HG03521 (cell line): Measurements from ENCODE around the gene ZDHHC7.

ENCODE experiments used
- ATAC-seq: cut with Tn5 transposase; IDR thresholded peaks from one replicate; pipeline ENCODE4 v1.9.1; 2021; ENCODE audit warnings: mild to moderate bottlenecking, moderate library complexity; ENCODE audit not compliant: unreplicated experiment

Gene ZDHHC7

DNA sequence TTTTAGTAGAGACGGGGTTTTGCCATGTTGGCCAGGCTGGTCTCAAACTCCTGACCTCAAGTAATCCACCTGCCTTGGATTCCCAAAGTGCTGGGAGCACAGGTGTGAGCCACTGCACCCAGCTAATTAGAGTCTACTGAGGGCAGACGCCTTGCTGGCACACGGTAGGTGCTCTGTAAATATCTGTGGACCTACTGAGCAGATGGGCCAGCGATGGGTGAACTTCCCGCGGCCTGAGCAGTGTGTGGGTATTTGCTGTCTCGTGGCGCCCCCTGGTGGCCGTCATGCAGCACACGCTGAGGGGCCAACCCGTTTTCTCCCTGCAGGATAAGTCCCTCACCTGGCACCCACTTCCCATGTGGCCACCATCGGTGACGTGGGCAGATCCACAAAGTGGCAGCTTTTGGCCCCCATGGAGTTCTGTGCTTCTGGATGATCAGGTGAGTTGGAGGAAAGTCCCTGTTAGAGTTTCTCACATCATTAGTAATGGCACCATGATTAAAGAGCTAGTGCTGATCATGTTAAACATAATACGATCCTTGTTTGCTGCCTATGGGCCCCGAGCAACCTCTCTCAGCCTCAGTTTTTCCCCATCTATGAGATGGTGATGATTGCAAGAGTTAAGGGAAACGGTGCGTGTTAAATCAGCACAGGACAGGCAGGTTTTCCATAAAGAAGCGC is 40.7 kb downstream of the ZDHHC7 start:
- ATAC-seq: peak; percentile 61

DNA sequence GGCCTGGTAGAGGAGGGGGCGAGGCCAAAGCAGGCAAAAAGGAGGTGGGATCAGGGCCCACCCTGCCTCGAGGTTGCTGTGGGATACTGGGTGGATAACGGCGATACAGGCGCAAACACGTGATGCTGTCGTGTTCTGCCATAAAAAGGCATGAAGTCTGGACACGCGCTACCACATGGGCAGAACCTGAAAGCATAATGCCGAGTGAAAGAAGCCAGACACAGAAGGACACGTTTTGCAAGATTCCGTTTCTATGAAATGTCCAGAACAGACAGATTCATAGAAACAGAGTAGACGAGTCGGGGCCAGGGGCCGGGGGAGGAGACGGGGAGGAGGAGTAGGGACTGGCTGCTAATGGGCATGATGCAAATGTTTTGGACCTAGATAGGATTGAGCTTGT is 43.5 kb downstream of the ZDHHC7 start:
- no peak for ATAC-seq

DNA sequence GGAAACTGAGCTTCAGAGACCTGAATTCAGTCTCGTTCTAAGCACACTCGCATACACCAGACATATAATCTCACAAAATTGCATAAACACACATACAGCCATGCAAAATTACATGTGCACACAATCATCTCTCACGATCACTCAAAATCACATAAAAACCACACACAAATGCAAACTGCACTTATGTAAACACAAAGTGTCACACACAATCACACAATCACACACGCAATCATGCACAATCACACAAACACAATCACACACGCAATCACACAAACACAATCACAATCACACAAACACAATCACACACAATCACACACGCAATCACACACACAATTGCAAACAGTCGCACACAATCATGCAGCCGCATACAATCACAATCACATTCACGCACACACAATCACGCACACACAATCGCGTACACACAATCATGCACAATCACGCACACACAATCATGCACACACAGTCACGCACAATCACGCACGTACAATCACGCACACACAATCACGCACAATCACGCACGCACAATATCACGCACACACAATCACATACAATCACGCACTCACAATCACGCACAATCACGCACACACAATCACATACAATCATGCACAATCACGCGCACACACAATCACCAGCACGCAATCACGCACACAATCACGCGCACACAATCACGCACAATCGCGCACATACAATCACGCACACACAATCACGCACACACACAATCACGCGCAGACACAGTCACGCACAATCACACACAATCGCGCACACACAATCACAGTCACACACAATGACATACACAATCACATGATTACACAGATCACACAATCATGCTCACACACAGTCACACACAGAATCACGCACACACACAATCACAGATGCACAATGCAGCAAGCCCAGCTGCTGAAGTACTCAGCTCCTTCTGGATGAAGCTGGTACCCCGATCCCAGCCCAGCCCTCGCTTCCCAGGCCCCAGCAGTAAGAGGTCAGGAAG is 45.6 kb downstream of the ZDHHC7 start:
- ATAC-seq: no peak

DNA sequence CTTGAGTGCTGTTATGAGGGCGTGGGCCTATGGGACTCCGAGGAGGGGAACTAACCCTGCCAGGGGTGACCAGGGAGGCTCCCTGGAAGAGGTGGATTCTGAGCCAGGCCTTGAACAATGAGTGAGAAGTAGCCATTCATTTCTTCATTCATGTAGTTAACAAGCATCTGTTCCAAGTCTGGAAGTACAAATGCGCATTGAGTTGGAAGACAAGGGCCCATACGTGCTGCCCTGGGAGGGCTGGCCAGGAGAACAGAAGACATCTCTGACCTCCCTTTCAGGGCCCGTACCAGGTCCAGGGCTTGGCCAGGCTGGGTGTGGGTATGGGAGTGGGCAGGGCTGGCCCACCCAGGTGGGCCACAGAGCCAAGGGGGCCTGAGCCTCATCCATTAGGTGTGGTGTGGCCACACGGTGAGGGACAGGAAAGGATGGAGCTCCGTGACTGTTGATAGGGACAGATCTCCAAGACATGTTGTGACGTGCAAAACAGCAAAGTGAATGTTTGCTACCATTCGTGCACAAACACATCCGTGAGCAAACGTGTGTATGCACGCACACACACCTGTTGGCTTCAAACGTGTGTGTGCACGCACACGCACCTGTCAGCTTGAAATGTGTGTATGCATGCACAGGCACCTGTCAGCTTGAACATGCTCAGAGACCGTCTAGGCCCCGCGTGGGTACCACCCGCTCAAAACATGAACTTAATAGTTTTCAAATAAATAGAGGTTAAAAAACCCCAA is 46.8 kb downstream of the ZDHHC7 start:
- no peak for ATAC-seq

DNA sequence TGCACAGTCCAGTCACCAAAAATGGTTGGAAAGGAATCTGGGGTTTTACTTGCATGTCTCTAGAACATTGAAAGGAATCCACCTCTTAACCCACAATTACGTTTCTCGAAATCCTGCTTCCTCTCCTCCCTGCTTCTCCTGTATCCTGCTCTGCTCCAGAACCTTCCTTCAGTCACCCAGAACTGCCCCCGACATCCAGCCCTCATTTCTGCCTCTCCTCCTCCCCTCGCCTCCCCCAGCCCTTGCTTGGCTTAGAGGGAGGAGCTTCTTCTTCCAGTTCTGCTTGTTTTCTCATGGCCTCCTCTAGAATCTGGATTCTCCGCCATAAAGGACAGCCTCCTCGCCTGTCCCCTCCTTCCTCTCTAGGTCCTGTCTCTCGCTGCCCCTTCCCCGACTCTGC is 48.3 kb downstream of the ZDHHC7 start:
- no peak for ATAC-seq

DNA sequence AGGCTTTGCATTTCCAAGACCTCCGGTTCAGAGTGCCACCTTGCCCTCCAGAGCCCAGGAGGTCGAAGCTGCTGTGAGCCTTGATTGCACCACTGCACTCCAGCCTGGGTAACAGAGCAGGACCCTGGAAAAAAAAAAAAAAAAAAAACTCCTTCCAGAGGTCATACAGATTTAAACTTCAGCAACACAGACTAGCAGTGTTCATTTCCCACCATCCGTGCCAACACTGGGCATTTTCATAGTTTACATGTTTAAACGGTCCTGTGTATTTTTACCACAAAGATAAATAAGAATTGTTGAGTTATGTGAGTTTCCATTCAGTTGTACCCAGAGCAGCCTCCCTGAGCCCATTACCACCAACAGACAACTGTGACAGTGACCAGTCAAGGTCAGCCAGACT is 50.4 kb downstream of the ZDHHC7 start:
- ATAC-seq: no peak

DNA sequence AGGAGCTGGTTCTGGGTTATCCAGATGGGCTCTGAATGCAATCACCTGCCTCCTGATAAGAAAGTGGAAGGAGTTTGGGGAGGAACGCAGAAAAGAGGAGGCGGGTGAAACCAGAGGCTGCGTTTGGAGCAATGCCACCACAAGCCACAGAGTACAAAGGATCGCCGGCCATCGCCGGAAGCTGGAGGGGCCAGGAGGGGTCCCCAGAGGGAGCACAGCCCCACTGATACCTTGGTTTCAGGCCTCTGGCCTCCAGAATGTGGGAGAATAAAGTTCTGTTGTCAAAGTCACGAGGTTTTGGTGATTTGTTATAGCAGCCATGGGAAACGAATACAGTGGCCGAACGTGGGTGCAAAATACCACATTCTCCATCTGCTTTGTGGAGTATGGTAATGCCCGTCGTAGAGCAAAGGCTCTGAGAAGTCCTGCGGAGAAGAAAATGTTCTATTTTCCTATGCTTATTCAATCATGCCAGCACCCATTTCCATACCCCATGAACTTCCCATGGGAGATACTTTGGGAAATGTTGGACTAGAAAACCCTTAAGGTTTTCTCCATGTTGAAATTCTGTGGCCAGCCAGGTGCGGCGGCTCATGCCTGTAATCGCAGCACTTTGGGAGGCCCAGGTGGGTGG is 51.4 kb downstream of the ZDHHC7 start:
- ATAC-seq: no peak

DNA sequence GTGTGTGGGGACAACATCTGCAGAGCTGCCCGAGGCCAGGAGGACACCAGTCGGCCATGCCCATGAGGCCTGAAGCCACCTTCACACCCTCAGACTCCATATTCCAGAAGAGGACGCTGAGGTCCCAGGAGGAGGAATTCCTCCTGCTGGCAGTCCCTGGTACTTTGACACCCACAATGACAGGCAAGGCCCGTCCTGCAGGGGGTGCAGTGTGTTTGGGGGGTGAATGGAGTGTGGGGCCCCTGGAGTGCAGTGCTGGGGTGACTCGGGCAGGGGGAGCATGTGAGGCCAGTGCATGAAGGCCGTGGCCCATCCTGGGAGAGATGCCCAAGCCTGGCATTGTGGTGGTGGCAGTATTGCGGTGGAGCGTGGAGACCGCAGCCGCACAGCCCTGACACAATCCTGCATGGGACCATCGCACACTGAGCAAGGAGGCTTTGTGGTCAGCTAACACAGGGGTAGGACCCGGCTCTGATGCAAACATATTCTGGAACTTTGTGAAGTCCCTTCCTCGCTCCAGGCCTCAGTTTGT is 52.2 kb downstream of the ZDHHC7 start:
- no peak for ATAC-seq

DNA sequence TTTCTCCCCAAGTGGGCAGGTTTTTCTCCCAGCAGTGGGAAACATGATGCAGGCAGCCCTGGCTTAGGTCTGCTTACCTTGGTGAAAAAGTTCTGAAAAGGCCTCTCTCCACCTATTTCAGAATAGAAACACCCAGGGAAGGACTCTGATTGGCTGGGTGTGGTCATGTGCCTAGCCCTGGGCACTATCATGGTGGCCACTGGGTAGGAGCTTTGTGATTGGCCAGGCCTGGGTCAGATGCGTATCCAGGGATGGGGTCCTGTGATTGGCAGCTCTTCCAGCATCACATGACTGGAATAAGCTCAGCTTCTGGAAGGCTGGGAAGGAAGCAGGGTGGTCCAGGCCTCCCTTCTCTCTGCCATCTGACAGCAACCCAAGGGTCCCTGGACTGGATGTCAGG is 53.5 kb downstream of the ZDHHC7 start:
- no peak for ATAC-seq

DNA sequence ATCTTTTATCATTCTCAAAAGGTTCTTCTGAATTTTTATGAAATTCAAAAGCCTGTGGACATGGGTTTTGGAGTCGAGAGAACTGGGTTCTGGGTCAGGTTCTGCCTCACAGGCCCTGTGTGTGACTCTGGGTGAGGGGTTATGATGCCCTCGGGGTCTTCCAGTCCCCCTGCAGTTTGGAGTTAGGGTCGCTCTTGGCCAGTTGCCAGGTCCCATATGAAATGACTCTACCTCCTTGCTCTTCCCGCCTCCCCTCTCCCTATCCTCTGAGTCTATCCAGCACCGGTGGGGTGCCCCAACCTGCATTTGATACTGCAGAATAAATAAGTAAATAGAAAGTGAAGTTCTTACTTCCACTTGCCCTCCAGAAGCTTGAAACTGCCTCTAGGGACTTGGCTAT is 54.1 kb downstream of the ZDHHC7 start:
- no peak for ATAC-seq

DNA sequence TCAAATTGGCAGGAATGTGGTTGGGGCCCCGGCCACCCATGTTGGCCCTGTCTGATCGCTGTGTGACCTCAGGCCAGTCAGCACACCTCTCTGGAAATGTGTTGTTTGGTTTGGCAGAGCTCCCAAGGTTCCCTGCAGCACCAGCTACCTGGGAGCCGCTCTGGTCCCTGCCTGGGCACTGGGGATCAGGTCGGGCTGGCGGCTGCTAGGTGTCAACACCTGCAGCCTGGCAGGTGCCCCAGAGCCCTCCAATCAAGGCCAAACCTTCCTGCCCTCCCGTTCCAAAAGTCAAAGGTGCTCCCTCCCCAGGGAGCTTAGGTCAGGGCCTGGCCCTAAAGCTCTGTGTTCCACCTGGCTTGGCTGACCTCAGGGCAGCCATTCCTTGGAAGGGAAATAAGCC is 55.9 kb downstream of the ZDHHC7 start:
- ATAC-seq: no peak

DNA sequence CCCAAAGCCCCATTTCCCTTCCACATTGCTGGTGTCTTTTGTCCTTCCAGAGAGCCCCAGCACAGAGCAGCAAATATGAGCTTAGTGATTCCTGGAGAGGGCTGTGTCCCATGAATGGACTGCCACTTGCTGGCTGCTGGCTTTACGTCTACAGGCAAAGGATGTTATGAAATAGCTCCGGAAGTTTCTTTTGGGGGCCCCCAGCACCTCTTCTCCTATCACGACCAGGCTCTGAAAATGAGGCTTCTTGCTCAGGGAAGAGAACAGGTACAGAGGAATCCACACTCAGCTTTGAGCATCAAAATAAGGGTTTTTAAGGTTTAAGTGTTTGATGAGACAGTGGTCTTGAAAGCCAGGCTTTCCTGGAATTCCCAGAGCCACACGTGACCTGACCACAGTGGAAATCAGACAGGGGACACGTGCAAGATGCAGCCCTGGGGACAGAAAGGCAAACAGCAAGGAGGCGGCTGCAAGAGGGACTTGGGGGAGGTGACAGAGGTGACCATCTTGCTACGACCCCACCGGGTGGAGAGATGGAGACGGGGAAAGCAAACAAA is 58.1 kb downstream of the ZDHHC7 start:
- ATAC-seq: no peak

DNA sequence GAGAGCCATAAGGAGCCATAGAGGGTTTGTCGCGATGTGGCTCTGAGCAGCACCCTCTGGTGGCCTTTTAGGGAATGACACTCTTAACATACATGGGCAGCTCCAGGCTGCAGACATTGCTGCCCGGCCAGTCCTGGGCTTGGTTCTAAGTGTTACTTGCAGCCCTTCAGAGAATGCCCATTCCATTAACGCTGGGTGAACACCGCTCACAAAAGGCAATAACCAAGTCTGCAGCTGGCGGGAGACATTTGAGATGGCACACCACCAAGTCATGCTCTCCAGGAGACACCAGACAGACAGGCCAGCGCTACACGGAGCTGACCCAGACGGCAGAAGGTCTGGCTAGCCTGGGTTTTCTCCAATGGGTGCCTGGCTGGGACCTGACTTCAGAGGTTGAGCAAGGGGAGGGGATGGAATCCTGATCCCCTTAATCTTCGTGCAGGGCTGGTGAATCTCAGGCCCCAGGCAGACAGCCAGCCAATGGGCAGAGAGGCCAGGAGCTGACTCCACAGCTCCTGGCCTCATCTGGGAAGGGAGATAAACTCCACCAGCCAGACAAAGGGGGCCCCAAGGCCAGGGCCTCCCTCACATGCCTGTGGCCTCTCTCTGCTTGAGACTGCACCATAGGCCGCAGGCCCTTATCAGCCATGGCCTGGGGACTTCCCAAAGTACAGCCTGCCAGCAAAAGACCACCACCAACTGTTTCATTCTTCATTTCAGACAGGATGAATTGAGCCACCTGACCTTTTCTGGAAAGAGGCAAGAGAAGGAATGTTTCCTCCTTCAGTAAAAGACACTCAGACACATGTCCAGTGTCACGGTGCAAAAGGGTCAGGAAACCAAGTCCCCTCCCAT is 58.8 kb downstream of the ZDHHC7 start:
- no peak for ATAC-seq

DNA sequence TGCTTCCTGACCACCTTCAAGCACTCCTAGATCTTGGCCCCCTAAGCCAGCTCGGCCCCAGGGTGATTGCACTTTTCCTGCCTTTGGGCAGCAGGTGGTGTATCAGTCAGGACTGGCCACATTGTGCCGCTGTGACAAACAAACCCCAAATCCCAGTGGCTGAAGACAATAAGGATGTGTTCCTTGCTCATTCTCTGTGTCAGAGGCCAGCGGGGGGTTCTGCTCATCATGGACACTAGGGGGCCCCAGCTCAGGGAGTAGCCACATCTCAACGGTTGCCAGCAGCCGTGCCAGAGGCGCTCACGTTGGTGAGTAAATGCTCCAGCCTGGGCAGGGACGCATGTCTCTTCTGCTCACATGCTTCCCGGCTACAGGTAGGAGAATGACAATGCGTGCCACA is 60.4 kb downstream of the ZDHHC7 start:
- no peak for ATAC-seq

DNA sequence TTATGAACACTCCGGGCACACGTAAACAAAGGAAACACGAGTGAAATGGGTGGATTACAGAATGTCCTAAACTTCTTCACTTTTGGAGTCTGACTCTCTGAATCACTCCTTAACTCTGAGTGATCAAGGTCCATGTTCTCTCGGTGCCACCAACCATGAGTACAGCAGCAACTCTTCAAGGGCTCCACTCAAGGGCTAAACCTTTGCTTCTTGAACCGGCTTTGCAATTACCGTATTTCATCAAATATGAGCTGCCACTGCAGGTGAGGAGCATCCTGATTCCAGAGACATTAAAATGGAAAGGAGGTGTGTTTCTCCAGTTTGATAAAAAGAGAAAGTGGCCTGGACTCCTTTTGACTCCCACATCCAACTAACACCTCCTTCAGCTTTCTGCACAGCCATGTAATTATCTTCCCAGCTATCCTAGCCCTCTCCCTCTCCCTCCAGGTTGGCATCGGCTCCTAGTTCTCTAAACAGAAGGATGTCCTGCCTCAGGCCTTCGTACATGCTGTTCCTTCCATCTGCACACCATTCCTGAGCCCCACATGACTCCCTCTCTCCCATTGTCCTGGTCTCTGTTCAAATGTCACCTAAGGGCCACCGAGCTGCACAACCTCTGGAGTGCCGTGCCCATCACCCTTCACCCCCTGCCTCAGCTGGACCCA is 61.4 kb downstream of the ZDHHC7 start:
- no peak for ATAC-seq

DNA sequence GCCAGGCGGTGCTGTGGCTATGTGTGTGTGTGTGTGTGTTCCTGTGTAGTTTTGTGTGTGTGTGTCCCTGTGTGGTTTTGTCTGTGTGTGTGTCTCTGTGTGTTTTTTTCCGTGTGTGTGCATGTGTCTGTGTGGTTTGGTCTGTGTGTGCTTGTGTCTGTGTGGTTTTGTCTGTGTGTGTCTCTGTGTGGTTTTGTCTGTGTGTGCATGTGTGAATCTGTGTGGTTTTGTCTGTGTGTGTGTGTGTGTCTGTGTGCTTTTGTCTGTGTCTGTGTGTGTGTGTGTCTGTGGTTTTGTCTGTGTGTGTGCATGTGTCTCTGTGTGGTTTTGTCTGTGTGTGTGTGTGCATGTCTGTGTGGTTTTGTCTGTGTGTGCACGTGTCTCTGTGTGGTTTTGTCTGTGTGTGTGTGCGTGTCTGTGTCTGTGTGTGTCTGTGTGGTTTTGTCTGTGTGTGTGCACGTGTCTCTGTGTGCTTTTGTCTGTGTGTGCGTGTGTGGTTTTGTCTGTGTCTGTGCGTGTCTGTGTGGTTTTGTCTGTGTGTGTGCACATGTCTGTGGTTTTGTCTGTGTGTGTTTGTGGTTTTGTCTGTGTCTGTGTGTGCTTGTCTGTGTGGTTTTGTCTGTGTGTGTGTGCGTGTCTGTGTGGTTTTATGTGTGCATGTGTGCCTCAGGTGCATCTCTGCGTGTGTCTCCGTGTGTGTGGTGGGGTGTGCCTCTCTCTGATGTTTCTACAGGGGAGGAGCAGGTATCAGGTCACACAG is 62.3 kb downstream of the ZDHHC7 start:
- no peak for ATAC-seq

DNA sequence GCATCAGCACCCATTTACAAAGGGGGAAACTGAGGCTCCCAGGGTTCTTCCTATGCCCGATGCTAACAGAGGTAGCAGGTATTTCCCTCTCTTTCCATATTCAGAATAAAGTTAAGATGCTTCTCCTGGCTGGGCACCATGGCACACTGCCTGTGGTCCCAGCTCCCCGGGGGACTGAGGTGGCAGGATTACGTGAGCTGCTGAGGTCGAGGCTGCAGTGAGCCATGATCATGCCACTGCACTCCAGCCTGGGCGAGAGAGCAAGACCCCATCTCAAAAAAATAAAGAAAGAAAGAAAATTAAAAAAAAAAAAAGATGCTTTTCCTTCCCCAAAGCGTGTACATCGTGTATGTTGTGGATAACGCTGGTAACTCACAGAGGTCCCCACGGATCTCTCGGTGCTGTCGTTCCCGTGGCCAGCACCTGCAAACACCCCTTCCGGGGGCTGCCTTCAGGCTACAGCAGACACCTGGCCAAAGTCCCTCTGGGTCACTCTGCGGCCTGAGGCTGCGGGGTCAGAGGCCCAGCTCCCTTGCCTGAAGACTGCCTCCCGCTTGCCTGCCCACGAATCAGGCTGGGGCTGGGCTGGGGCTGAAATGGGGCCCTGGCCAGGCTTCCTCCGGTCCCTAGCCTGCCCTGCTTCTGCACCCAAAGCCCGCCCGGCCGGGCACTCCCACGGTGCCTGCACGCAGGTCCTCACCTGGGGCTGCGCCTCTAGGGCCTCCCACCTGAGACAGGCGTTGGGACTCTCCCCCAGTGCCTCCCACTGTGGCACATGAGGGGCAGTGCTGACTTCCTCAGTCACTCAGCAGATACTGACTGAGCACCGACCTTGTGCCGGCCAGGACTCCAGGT is 63.1 kb downstream of the ZDHHC7 start:
- ATAC-seq: no peak
